GM12878 (cell line): ENCODE results near the gene TNFAIP3. TPM values are rescaled to one million over a fixed set of nuclear protein-coding genes. Genes with fewer than 3 reads are reported as not detected.

Experiments
- ATAC-seq: fragments of 200-7000 bp; cut with Tn5 transposase; 3 replicates; pipeline ENCODE4 v1.9.1; 2020; ENCODE audit warnings: mild to moderate bottlenecking, moderate library complexity
- BruUV-seq: library from RNA; stranded (reverse); fragments of 400-500 nt; replicated peaks from 2 replicates; lab custom pipeline; 2021; lab: Mats Ljungman, UMichigan
- CTCF ChIA-PET: fragments of 300-600 bp; sonication (Branson Sonifier 250); formaldehyde crosslinking; extraction: SDS; loops from one replicate; lab custom pipeline; 2021; ENCODE audit warnings: inconsistent platforms; lab: Yijun Ruan, JAX
- POLR2A ChIA-PET: fragments of 350-600 bp; formaldehyde crosslinking; extraction: SDS; loops from one replicate; lab custom pipeline; 2021; ENCODE audit warnings: inconsistent platforms; lab: Charles Lee
- RAD21 ChIA-PET: fragments of 300-600 bp; sonication (Branson Sonifier 250); formaldehyde crosslinking; loops from one replicate; lab custom pipeline; 2023; ENCODE audit warnings: antibody characterized with exemption; ENCODE audit not compliant: unreplicated experiment; lab: Charles Lee
- SMC1A ChIA-PET: fragments of 300-600 bp; sonication (Branson Sonifier 250); formaldehyde crosslinking; loops from one replicate; lab custom pipeline; 2023; ENCODE audit not compliant: unreplicated experiment, uncharacterized antibody; lab: Charles Lee
- DNase-seq: peaks from one replicate; pipeline ENCODE4 v3.0.0-alpha.2; 2011; ENCODE audit warnings: low read depth, low spot score
- FAIRE-seq: peaks from 3 replicates; lab custom pipeline; 2011; peaks lifted over from hg19 to GRCh38; lab: Jason Lieb, UNC
- H2AFZ ChIP-seq: 2 replicates; pipeline ENCODE4 v1.6.0; 2011; ENCODE audit warnings: low read depth, low read length, control low read depth; ENCODE audit not compliant: control insufficient read depth
- H3K27ac ChIP-seq: 2 replicates; pipeline ENCODE4 v1.5.1; 2011; ENCODE audit warnings: control low read depth; ENCODE audit not compliant: control insufficient read depth, insufficient read depth
- H3K27me3 ChIP-seq, 2 experiments: replicated peaks in 1 of 2; 2 replicates each; pipeline versions ENCODE4 v1.6.0 to v1.6.1; 2011; ENCODE audit warnings: low read length in 1 of 2; ENCODE audit not compliant: control insufficient read depth in 2 of 2, insufficient read depth in 2 of 2
- H3K36me3 ChIP-seq, 2 experiments: 2 replicates each; pipeline ENCODE4 v1.5.1; 2011; ENCODE audit warnings: low read length in 1 of 2; ENCODE audit not compliant: control insufficient read depth in 2 of 2, insufficient read depth in 2 of 2
- H3K4me1 ChIP-seq: 2 replicates; pipeline ENCODE4 v1.6.1; 2011; ENCODE audit warnings: mild to moderate bottlenecking, low read length, moderate library complexity, mixed read lengths; ENCODE audit not compliant: control insufficient read depth, insufficient read depth
- H3K4me2 ChIP-seq: 2 replicates; pipeline ENCODE4 v1.6.0; 2011; ENCODE audit warnings: control low read depth; ENCODE audit not compliant: control insufficient read depth, insufficient read depth
- H3K4me3 ChIP-seq: fragments of 200-600 bp; sonication (generic); 2 replicates; pipeline ENCODE4 v1.5.1; 2016
- H3K79me2 ChIP-seq: 2 replicates; pipeline ENCODE4 v1.6.0; 2011; ENCODE audit warnings: low read length; ENCODE audit not compliant: control insufficient read depth, insufficient read depth
- H3K9ac ChIP-seq: 2 replicates; pipeline ENCODE4 v1.8.0; 2011; ENCODE audit warnings: low read length, control low read depth, mixed read lengths; ENCODE audit not compliant: control insufficient read depth, insufficient read depth
- H3K9me3 ChIP-seq: replicated peaks from 3 replicates; pipeline ENCODE4 v1.5.1; 2011; ENCODE audit warnings: mild to moderate bottlenecking, low read length; ENCODE audit not compliant: control insufficient read depth, insufficient read depth
- H4K20me1 ChIP-seq: 2 replicates; pipeline ENCODE4 v1.6.0; 2011; ENCODE audit not compliant: control insufficient read depth, insufficient read depth
- ATF7 ChIP-seq: fragments of 450-650 bp; IDR thresholded peaks from 2 replicates; pipeline ENCODE4 v1.6.1; 2016; ENCODE audit warnings: low read depth, mild to moderate bottlenecking
- DPF2 ChIP-seq: fragments of 450-650 bp; IDR thresholded peaks from 2 replicates; pipeline ENCODE4 v1.6.1; 2017; ENCODE audit warnings: mild to moderate bottlenecking
- EGR1 ChIP-seq, 2 experiments: IDR thresholded peaks; 1 replicate in 1 of 2; 2 replicates in 1 of 2; pipeline ENCODE4 v1.6.1; 2011 to 2012; ENCODE audit warnings: low read depth in 2 of 2, low read length in 2 of 2, borderline replicate concordance in 1 of 2, mild to moderate bottlenecking in 1 of 2, moderate library complexity in 1 of 2
- FOS ChIP-seq: IDR thresholded peaks from 3 replicates; pipeline ENCODE4 v1.6.1; 2011; ENCODE audit warnings: borderline replicate concordance; ENCODE audit not compliant: insufficient read length; ENCODE audit errors: extremely low read depth
- PML ChIP-seq: IDR thresholded peaks from 2 replicates; pipeline ENCODE4 v1.6.1; 2012; ENCODE audit warnings: low read length, inconsistent platforms
- ZBTB4 ChIP-seq: fragments of 450-650 bp; formaldehyde crosslinking; IDR thresholded peaks from 2 replicates; pipeline ENCODE4 v1.4.0; 2022; ENCODE audit warnings: mild to moderate bottlenecking, moderate library complexity
- WGBS: methylation state at CpG from one replicate; pipeline ENCODE4 v1.1.6; 2016; ENCODE audit warnings: low lambda C conversion rate; ENCODE audit not compliant: insufficient replicate concordance, insufficient coverage; ENCODE audit errors: missing lambda C conversion rate; 5-methylcytosine and 5-hydroxymethylcytosine counted together
- in situ Hi-C: fragments of 300-500 bp; cut with MboI; formaldehyde crosslinking; loops from 9 replicates; pipeline ENCODE4 v1.14.3; 2018; ENCODE audit warnings: mixed read lengths
- intact Hi-C: fragments of 100-400 bp; cut with micrococcal nuclease; formaldehyde crosslinking; loops from one replicate; pipeline ENCODE4 v1.14.2; 2022; ENCODE audit not compliant: unreplicated experiment
- polyA plus RNA-seq, 11 experiments: library from polyadenylated mRNA; depleted of rRNA in 4 of 11; unstranded in 6 of 11; stranded (reverse) in 5 of 11; fragments of >200 nt; fragmentation: Nextera tagmentation in 4 of 11; fragmentation: Illumina TruSeq in 1 of 11; extraction: Ambion mirVana in 4 of 11; extraction: Trizol in 1 of 11; gene quantifications; 1 replicate in 1 of 11; 2 replicates in 10 of 11; pipeline versions ENCODE4 v1.2.1 to v1.2.3, GENCODE V29; 2011 to 2016; ENCODE audit warnings: inconsistent platforms in 2 of 11, missing spikeins in 2 of 11, low read depth in 1 of 11
- total RNA-seq, 4 experiments: library from RNA; depleted of rRNA in 3 of 4; stranded (reverse); fragments of >200 nt in 3 of 4; fragmentation: Illumina TruSeq in 1 of 4; extraction: Trizol in 1 of 4; gene quantifications; 2 replicates each; pipeline versions ENCODE4 v1.2.1 to v1.2.3, GENCODE V29; 2013 to 2021
- TF ChIP-seq, protein P1 (sequence below): fragments of 150-350 bp; IDR thresholded peaks from 2 replicates; pipeline ENCODE4 v1.6.1; 2016; ENCODE audit warnings: low read depth, low read length
- TF ChIP-seq, protein P2 (sequence below): IDR thresholded peaks from 2 replicates; pipeline ENCODE4 v1.6.1; 2012; ENCODE audit warnings: low read depth, low read length, improper control_type of control experiment

The TNFAIP3 gene
- total and polyA plus RNA-seq, 10 of the 15 experiments (the other 5 are each of a cell fraction or from before 2014, with no cell fraction given) = 18.0 to 350 (median 127) TPM

DNA sequence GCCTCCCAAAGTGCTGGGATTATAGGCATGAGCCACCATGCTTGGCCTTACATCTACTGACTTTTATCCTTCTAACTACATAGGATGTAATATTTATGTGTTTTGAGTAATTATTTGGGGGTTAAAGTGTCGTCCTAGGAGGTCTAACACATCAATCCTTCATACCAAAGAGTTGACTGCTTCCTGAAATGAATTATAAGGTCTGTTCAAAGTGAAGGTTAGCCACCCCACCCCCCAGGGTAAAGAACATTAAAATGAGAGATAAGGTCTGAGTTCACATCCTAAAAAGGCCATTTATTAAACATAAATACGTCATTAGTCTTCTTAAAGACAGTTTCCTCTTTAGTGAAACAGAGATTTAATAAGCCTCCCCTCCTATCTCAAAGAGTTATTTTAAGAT, 33.8 kb downstream of the TNFAIP3 start:
- in situ Hi-C loops = no loop called here
- no peak for ATAC-seq
- POLR2A ChIA-PET = interaction anchor here (0.5 to 1.2 kb wide), 3 partner anchors 8 to 159 kb away, joined by 3 to 5 read pairs (median 5); no protein-coding TSS in a partner anchor

GRCh38 chr6:137901454-137901853, 34.4 kb downstream of the TNFAIP3 start:
- FAIRE-seq (no peak), ATAC-seq (no peak), DNase-seq (no peak)
- Histone ChIP-seq H3K36me3 (no peaks in the 10 kb centered on the region), H3K27me3 (no peaks in the 10 kb centered on the region), H3K9ac (no peak overlapping the region), H3K27ac (no peak overlapping the region), H3K79me2 (peaks cover 7% of the 10 kb centered on the region), H3K9me3 (no peaks in the 10 kb centered on the region), H2AFZ (no peak overlapping the region; the same call in 1 of the 2 replicates), H3K4me3 (no peak overlapping the region), H3K4me1 (peaks cover 18% of the 10 kb centered on the region), H4K20me1 (no peaks in the 10 kb centered on the region), H3K4me2 (no peak overlapping the region)
- CTCF ChIA-PET = interaction anchor here (1.0 to 2.5 kb wide), 18 partner anchors 9 to 205 kb away, joined by 3 to 13 read pairs (median 6); partner anchors contain the start of gene TNFAIP3
- in situ Hi-C loops (no loop called here), intact Hi-C loops (no loop called here)
- POLR2A ChIA-PET = interaction anchor here (0.8 to 1.6 kb wide), 8 partner anchors 9 to 28 kb away, joined by 3 to 5 read pairs (median 3); no protein-coding TSS in a partner anchor
- RAD21 ChIA-PET = interaction anchor here (0.6 to 3.5 kb wide), 14 partner anchors 9 to 102 kb away, joined by 3 to 28 read pairs (median 4); no protein-coding TSS in a partner anchor
- no TSS peak for BruUV-seq
- 100% methylated on average over 1 of the region's 1 CpG for WGBS
- SMC1A ChIA-PET = interaction anchor here (0.9 to 7.0 kb wide), 18 partner anchors 8 to 239 kb away, joined by 3 to 70 read pairs (median 4); no protein-coding TSS in a partner anchor
- TF ChIP-seq ATF7 = no peak
- TF ChIP-seq, protein P1, sequence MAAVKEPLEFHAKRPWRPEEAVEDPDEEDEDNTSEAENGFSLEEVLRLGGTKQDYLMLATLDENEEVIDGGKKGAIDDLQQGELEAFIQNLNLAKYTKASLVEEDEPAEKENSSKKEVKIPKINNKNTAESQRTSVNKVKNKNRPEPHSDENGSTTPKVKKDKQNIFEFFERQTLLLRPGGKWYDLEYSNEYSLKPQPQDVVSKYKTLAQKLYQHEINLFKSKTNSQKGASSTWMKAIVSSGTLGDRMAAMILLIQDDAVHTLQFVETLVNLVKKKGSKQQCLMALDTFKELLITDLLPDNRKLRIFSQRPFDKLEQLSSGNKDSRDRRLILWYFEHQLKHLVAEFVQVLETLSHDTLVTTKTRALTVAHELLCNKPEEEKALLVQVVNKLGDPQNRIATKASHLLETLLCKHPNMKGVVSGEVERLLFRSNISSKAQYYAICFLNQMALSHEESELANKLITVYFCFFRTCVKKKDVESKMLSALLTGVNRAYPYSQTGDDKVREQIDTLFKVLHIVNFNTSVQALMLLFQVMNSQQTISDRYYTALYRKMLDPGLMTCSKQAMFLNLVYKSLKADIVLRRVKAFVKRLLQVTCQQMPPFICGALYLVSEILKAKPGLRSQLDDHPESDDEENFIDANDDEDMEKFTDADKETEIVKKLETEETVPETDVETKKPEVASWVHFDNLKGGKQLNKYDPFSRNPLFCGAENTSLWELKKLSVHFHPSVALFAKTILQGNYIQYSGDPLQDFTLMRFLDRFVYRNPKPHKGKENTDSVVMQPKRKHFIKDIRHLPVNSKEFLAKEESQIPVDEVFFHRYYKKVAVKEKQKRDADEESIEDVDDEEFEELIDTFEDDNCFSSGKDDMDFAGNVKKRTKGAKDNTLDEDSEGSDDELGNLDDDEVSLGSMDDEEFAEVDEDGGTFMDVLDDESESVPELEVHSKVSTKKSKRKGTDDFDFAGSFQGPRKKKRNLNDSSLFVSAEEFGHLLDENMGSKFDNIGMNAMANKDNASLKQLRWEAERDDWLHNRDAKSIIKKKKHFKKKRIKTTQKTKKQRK = no peak
- TF ChIP-seq ZBTB4 = no peak
- TF ChIP-seq DPF2 = no peak
- TF ChIP-seq, protein P2, sequence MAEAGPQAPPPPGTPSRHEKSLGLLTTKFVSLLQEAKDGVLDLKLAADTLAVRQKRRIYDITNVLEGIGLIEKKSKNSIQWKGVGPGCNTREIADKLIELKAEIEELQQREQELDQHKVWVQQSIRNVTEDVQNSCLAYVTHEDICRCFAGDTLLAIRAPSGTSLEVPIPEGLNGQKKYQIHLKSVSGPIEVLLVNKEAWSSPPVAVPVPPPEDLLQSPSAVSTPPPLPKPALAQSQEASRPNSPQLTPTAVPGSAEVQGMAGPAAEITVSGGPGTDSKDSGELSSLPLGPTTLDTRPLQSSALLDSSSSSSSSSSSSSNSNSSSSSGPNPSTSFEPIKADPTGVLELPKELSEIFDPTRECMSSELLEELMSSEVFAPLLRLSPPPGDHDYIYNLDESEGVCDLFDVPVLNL = no peak

More for the DNA sequence above, 33.8 kb downstream of the TNFAIP3 start:
- TF ChIP-seq EGR1 (IDR thresholded peaks at IDR 0.05; ENCODE audit: borderline replicate concordance in 1 of 2, low read depth in 2 of 2, low read length in 2 of 2) (no peak), PML (no peak), FOS (no peak)
- TF ChIP-seq, all 136 proteins: peak for 0
- Histone ChIP-seq H2AFZ (no peak overlapping the region), H3K4me2 (no peak overlapping the region), H3K27me3 (no peaks in the 10 kb centered on the region), H3K9me3 (no peaks in the 10 kb centered on the region), H3K27ac (no peak overlapping the region), H3K36me3 (no peaks in the 10 kb centered on the region), H3K4me1 (peaks cover 14% of the 10 kb centered on the region), H3K9ac (no peak overlapping the region), H3K4me3 (no peak overlapping the region), H3K79me2 (peaks cover 5% of the 10 kb centered on the region), H4K20me1 (no peaks in the 10 kb centered on the region)
- RAD21 ChIA-PET = interaction anchor here (0.8 to 3.5 kb wide), 5 partner anchors 10 to 29 kb away, joined by 3 to 28 read pairs (median 6); no protein-coding TSS in a partner anchor
- DNase-seq (no peak), FAIRE-seq (no peak)
- WGBS = 28% methylated on average over 2 of the region's 2 CpGs
- SMC1A ChIA-PET = interaction anchor here (1.1 to 7.0 kb wide), 12 partner anchors 8 to 238 kb away, joined by 3 to 70 read pairs (median 9); no protein-coding TSS in a partner anchor
- CTCF ChIA-PET = interaction anchor here (0.6 to 2.4 kb wide), 11 partner anchors 10 to 433 kb away, joined by 3 to 13 read pairs (median 6); no protein-coding TSS in a partner anchor
- no TSS peak for BruUV-seq
- intact Hi-C loops = no loop called here
